Memory B cell (primary cell): ENCODE measurements around the gene SRY.
"Not testable (repeated sequence)": the region's sequence is repeated elsewhere in the genome, so short reads cannot be mapped to it uniquely, and the experiment has no call there.

ENCODE experiments used
- ATAC-seq: fragments of 150-1000 bp; cut with Tn5 transposase; 2 replicates; pipeline ENCODE4 v1.10.0; 2021; ENCODE audit warnings: low read depth, mild to moderate bottlenecking, moderate library complexity
- DNase-seq, 2 donors: peaks; one replicate each; pipeline ENCODE4 v3.0.0; 2022; ENCODE audit warnings: low spot score in 2 of 2
- H3K27ac Mint-ChIP-seq: one replicate; pipeline ENCODE4 v1.8.0; 2022; ENCODE audit warnings: mild to moderate bottlenecking, moderate library complexity, mixed read lengths
- H3K27me3 Mint-ChIP-seq: one replicate; pipeline ENCODE4 v1.8.0; 2022; ENCODE audit warnings: mixed read lengths
- H3K36me3 Mint-ChIP-seq: one replicate; pipeline ENCODE4 v1.8.0; 2022; ENCODE audit warnings: mild to moderate bottlenecking, mixed read lengths
- H3K4me1 Mint-ChIP-seq: one replicate; pipeline ENCODE4 v1.8.0; 2022; ENCODE audit warnings: mixed read lengths
- H3K4me3 Mint-ChIP-seq: one replicate; pipeline ENCODE4 v1.8.0; 2022; ENCODE audit warnings: mild to moderate bottlenecking, moderate library complexity, mixed read lengths
- H3K9me3 Mint-ChIP-seq: one replicate; pipeline ENCODE4 v1.8.0; 2022; ENCODE audit warnings: mixed read lengths

The SRY gene

DNA sequence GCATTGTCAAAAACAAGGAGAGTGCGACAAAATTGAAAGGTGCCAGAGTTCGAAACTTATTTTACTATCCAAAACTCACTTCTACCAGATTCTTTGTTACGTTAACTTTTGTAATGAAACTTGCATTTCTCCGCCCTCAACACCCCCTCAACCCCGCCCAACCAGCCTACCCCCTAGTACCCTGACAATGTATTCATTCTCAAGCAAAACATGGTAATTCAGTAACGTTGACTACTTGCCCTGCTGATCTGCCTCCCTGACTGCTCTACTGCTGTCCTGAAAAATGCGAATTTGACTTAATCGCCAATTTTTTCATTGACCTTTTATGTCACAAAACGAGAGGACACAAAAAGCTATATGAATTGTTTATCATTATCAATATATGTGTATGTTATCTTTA, at the start of gene SRY:
SRY (minus strand) TSS at position 83 of the 400 bp plus-strand sequence; CDS start at position 4, 79 bp downstream.
- no peak for DNase-seq
- H3K9me3 Mint-ChIP-seq: no peaks in the 10 kb centered on the region
- H3K4me3 Mint-ChIP-seq: peak within 1 kb of the TSS; percentile 39
- no peaks in the 10 kb centered on the region for H3K36me3 Mint-ChIP-seq
- H3K4me1 Mint-ChIP-seq: no peaks in the 10 kb centered on the region
- ATAC-seq: no peak
- peaks cover 14% of the 10 kb centered on the region for H3K27me3 Mint-ChIP-seq
- no peak within 1 kb of the TSS for H3K27ac Mint-ChIP-seq

- Mint-ChIP-seq H3K36me3 (no peaks in the 10 kb centered on the region), H3K4me1 (no peaks in the 10 kb centered on the region), H3K27me3 (peaks cover 7% of the 10 kb centered on the region), H3K27ac (no peak overlapping the region), H3K4me3 (no peak overlapping the region), H3K9me3 (no peaks in the 10 kb centered on the region)
- ATAC-seq (no peak), DNase-seq (no peak)
Observed at GRCh38 chrY:2837078-2837477, 49.6 kb upstream of the SRY start.

DNA sequence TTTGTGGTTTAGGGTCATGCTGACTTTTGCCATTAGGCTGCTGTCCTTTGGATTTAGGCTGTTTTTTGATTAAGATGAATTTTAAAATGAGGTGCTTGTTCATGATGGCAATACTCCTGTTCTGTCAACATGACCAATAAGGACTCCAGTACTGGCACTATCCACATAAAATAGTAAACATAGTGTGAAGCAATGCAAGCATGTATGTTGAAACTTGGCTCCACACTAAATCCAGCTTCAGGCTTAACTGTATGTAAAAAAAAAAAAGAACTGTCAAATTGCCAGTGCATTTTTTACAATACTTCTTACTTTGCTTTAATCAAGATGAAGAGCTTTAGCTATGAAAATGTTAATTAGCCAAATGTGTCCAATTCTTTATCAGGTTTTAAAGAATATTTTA, 47.7 kb upstream of the SRY start:
- Mint-ChIP-seq H3K27ac (no peak overlapping the region), H3K4me1 (no peaks in the 10 kb centered on the region), H3K36me3 (peaks cover 1% of the 10 kb centered on the region), H3K9me3 (peaks cover 4% of the 10 kb centered on the region), H3K27me3 (peaks cover 15% of the 10 kb centered on the region), H3K4me3 (no peak overlapping the region)
- ATAC-seq (no peak), DNase-seq (no peak)

DNA sequence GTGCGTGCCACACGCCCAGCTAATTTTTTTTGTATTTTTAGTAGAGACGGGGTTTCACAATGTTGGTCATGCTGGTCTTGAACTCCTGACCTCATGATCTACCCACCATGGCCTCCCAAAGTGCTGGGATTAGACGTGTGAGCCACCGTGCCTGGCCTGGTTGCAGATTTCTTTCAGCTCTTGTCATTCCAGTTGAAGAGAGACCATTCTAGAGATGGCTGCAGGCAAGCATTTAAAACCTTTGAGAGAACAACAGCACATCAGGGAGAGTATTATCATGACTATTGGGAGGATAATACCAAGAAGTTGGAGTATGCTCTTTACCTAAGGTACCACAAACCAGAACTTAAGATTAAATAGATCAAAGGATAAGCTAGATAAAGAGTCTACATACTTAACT, 41.0 kb upstream of the SRY start:
- peaks cover 1% of the 10 kb centered on the region for H3K36me3 Mint-ChIP-seq
- H3K9me3 Mint-ChIP-seq: peaks cover 4% of the 10 kb centered on the region
- DNase-seq (no peak), ATAC-seq (no peak)
- no peak overlapping the region for H3K27ac Mint-ChIP-seq
- H3K4me3 Mint-ChIP-seq: no peak overlapping the region
- no peaks in the 10 kb centered on the region for H3K4me1 Mint-ChIP-seq
- H3K27me3 Mint-ChIP-seq: peaks cover 10% of the 10 kb centered on the region

GRCh38 chrY:2824471-2824870, 37.0 kb upstream of the SRY start:
- Mint-ChIP-seq H3K27ac (no peak overlapping the region), H3K36me3 (no peaks in the 10 kb centered on the region), H3K4me3 (no peak overlapping the region), H3K9me3 (no peaks in the 10 kb centered on the region), H3K27me3 (peaks cover 8% of the 10 kb centered on the region), H3K4me1 (no peaks in the 10 kb centered on the region)
- DNase-seq (no peak), ATAC-seq (no peak)

- not testable (repeated sequence) for H3K36me3 Mint-ChIP-seq, H3K4me1 Mint-ChIP-seq, H3K27ac Mint-ChIP-seq, H3K27me3 Mint-ChIP-seq, ATAC-seq, H3K9me3 Mint-ChIP-seq, DNase-seq, H3K4me3 Mint-ChIP-seq
Observed at GRCh38 chrY:2817146-2817896, 29.8 kb upstream of the SRY start.

GRCh38 chrY:2800246-2800645, 12.8 kb upstream of the SRY start:
- DNase-seq (no peak), ATAC-seq (no peak)
- H3K4me3 Mint-ChIP-seq: no peak overlapping the region
- H3K9me3 Mint-ChIP-seq: no peaks in the 10 kb centered on the region
- no peaks in the 10 kb centered on the region for H3K4me1 Mint-ChIP-seq
- H3K27ac Mint-ChIP-seq: no peak overlapping the region
- H3K36me3 Mint-ChIP-seq: no peaks in the 10 kb centered on the region
- no peaks in the 10 kb centered on the region for H3K27me3 Mint-ChIP-seq

DNA sequence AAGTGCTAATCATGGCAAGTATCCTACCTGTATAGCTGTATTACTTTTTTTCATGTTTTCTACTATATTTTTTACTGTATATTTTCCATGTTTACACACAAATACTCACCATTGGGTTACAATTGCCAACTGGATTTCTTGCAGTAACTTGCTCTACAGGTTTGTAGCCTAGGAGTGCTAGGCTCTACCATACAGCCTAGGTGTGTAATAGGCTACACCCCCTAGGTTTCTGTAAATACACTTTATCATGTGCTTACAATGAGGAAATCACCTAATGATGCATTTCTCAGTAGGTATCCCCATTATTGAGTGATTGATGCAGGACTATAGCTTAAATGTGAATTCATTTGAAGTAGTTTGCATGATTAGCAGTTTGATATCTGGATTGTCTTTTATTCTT, 10.5 kb upstream of the SRY start:
- H3K4me3 Mint-ChIP-seq: no peak overlapping the region
- DNase-seq (no peak), ATAC-seq (no peak)
- H3K4me1 Mint-ChIP-seq: no peaks in the 10 kb centered on the region
- peaks cover 2% of the 10 kb centered on the region for H3K27me3 Mint-ChIP-seq
- no peak overlapping the region for H3K27ac Mint-ChIP-seq
- no peaks in the 10 kb centered on the region for H3K36me3 Mint-ChIP-seq
- no peaks in the 10 kb centered on the region for H3K9me3 Mint-ChIP-seq

GRCh38 chrY:2796977-2797523, 9.6 kb upstream of the SRY start:
- Mint-ChIP-seq H3K27me3 (peaks cover 2% of the 10 kb centered on the region), H3K27ac (no peak overlapping the region), H3K36me3 (no peaks in the 10 kb centered on the region), H3K4me1 (no peaks in the 10 kb centered on the region), H3K4me3 (no peak overlapping the region), H3K9me3 (no peaks in the 10 kb centered on the region)
- DNase-seq (no peak), ATAC-seq (no peak)

GRCh38 chrY:2789756-2790155, 2.3 kb upstream of the SRY start:
- no peak overlapping the region for H3K27ac Mint-ChIP-seq
- DNase-seq: no peak
- H3K4me1 Mint-ChIP-seq: no peaks in the 10 kb centered on the region
- no peaks in the 10 kb centered on the region for H3K36me3 Mint-ChIP-seq
- peaks cover 16% of the 10 kb centered on the region for H3K27me3 Mint-ChIP-seq
- H3K9me3 Mint-ChIP-seq: no peaks in the 10 kb centered on the region
- no peak overlapping the region for H3K4me3 Mint-ChIP-seq
- no peak for ATAC-seq

GRCh38 chrY:2786876-2787512, 488 bp downstream of the SRY start:
- no peak overlapping the region for H3K27ac Mint-ChIP-seq
- H3K4me3 Mint-ChIP-seq: peak overlapping the region; percentile 39
- H3K9me3 Mint-ChIP-seq: no peaks in the 10 kb centered on the region
- no peak for DNase-seq
- ATAC-seq: no peak
- H3K4me1 Mint-ChIP-seq: no peaks in the 10 kb centered on the region
- peaks cover 14% of the 10 kb centered on the region for H3K27me3 Mint-ChIP-seq
- no peaks in the 10 kb centered on the region for H3K36me3 Mint-ChIP-seq
